Urothelium cell line (cell line): ENCODE results near the gene UFD1.
A peak's percentile ranks its signal among the peaks of the same experiment; 100 is the strongest.

Experiments used
- DNase-seq: peaks from one replicate; pipeline ENCODE4 v3.0.0; 2011; ENCODE audit warnings: low spot score, mixed read lengths
- FAIRE-seq: peaks from 2 replicates; lab custom pipeline; 2011; peaks lifted over from hg19 to GRCh38; lab: Jason Lieb, UNC

UFD1 gene

GRCh38 chr22:19402642-19403191 is 76.3 kb downstream of the UFD1 start:
- DNase-seq = no peak
- peak; percentile 5 for FAIRE-seq

- no peak for DNase-seq
- FAIRE-seq = peak; percentile 86
Observed at GRCh38 chr22:19401483-19401882, 77.5 kb downstream of the UFD1 start.

GRCh38 chr22:19400881-19401280 is 78.1 kb downstream of the UFD1 start:
- no peak for DNase-seq
- peak; percentile 53 for FAIRE-seq
